Stimulated activated memory B cell treated with anti-CD40 and anti-IgM and Interleukin-4, amounts not matched to agents 10 μg/mL and 1 μg/mL and 100 μg/mL, for 72 hours (primary cell): Measurements from ENCODE around the gene ASIC4.

ENCODE experiments used
- ATAC-seq: fragments of 150-1000 bp; cut with Tn5 transposase; 2 replicates; pipeline ENCODE4 v1.10.0; 2021
- H3K27ac Mint-ChIP-seq: one replicate; pipeline ENCODE4 v1.8.0; 2022; ENCODE audit warnings: mild to moderate bottlenecking, mixed read lengths
- H3K27me3 Mint-ChIP-seq: one replicate; pipeline ENCODE4 v1.8.0; 2022; ENCODE audit warnings: mixed read lengths
- H3K36me3 Mint-ChIP-seq: one replicate; pipeline ENCODE4 v1.8.0; 2022; ENCODE audit warnings: mixed read lengths
- H3K4me1 Mint-ChIP-seq: one replicate; pipeline ENCODE4 v1.8.0; 2022; ENCODE audit warnings: mixed read lengths
- H3K4me3 Mint-ChIP-seq: one replicate; pipeline ENCODE4 v1.8.0; 2022; ENCODE audit warnings: mild to moderate bottlenecking, moderate library complexity, mixed read lengths
- H3K9me3 Mint-ChIP-seq: one replicate; pipeline ENCODE4 v1.8.0; 2022; ENCODE audit warnings: mixed read lengths

Gene ASIC4

GRCh38 chr2:219513787-219514186 is 495 bp upstream of the ASIC4 start:
- H3K4me1 Mint-ChIP-seq = peaks cover 42% of the 10 kb centered on the region
- no peaks in the 10 kb centered on the region for H3K9me3 Mint-ChIP-seq
- H3K27me3 Mint-ChIP-seq = peaks cover 97% of the 10 kb centered on the region
- H3K4me3 Mint-ChIP-seq = no peak overlapping the region
- no peak for ATAC-seq
- no peak overlapping the region for H3K27ac Mint-ChIP-seq
- no peaks in the 10 kb centered on the region for H3K36me3 Mint-ChIP-seq

- Mint-ChIP-seq H3K36me3 (no peaks in the 10 kb centered on the region), H3K4me1 (peaks cover 36% of the 10 kb centered on the region), H3K27me3 (peaks cover 99% of the 10 kb centered on the region), H3K27ac (no peak overlapping the region), H3K9me3 (no peaks in the 10 kb centered on the region), H3K4me3 (no peak overlapping the region)
- peak; percentile 28 for ATAC-seq
Measured at GRCh38 chr2:219514836-219515235, 554 bp downstream of the ASIC4 start.

GRCh38 chr2:219515874-219516629 is 1.8 kb downstream of the ASIC4 start:
- Mint-ChIP-seq H3K27me3 (peaks cover 98% of the 10 kb centered on the region), H3K4me3 (no peak overlapping the region), H3K27ac (no peak overlapping the region), H3K9me3 (no peaks in the 10 kb centered on the region), H3K36me3 (no peaks in the 10 kb centered on the region), H3K4me1 (peaks cover 25% of the 10 kb centered on the region)
- no peak for ATAC-seq

- no peak for ATAC-seq
- H3K27me3 Mint-ChIP-seq = peaks cover 98% of the 10 kb centered on the region
- no peaks in the 10 kb centered on the region for H3K9me3 Mint-ChIP-seq
- H3K4me3 Mint-ChIP-seq = no peak overlapping the region
- no peak overlapping the region for H3K27ac Mint-ChIP-seq
- H3K4me1 Mint-ChIP-seq = peaks cover 26% of the 10 kb centered on the region
- no peaks in the 10 kb centered on the region for H3K36me3 Mint-ChIP-seq
Measured at GRCh38 chr2:219516888-219517287, 2.6 kb downstream of the ASIC4 start.

GRCh38 chr2:219517954-219518778 is 3.9 kb downstream of the ASIC4 start:
- H3K4me1 Mint-ChIP-seq = peaks cover 23% of the 10 kb centered on the region
- no peaks in the 10 kb centered on the region for H3K9me3 Mint-ChIP-seq
- no peak overlapping the region for H3K27ac Mint-ChIP-seq
- no peak for ATAC-seq
- peaks cover 92% of the 10 kb centered on the region for H3K27me3 Mint-ChIP-seq
- H3K4me3 Mint-ChIP-seq = no peak overlapping the region
- no peaks in the 10 kb centered on the region for H3K36me3 Mint-ChIP-seq

GRCh38 chr2:219519526-219519916 is 5.2 kb downstream of the ASIC4 start:
- no peaks in the 10 kb centered on the region for H3K9me3 Mint-ChIP-seq
- no peaks in the 10 kb centered on the region for H3K36me3 Mint-ChIP-seq
- peaks cover 10% of the 10 kb centered on the region for H3K4me1 Mint-ChIP-seq
- H3K27ac Mint-ChIP-seq = no peak overlapping the region
- ATAC-seq = no peak
- no peak overlapping the region for H3K4me3 Mint-ChIP-seq
- peaks cover 88% of the 10 kb centered on the region for H3K27me3 Mint-ChIP-seq

- H3K9me3 Mint-ChIP-seq = no peaks in the 10 kb centered on the region
- no peak for ATAC-seq
- no peak overlapping the region for H3K27ac Mint-ChIP-seq
- peaks cover 84% of the 10 kb centered on the region for H3K27me3 Mint-ChIP-seq
- H3K4me3 Mint-ChIP-seq = no peak overlapping the region
- H3K36me3 Mint-ChIP-seq = no peaks in the 10 kb centered on the region
- H3K4me1 Mint-ChIP-seq = peaks cover 10% of the 10 kb centered on the region
Measured at GRCh38 chr2:219520079-219520478, 5.8 kb downstream of the ASIC4 start.

- ATAC-seq = no peak
- Mint-ChIP-seq H3K9me3 (no peaks in the 10 kb centered on the region), H3K4me1 (peaks cover 10% of the 10 kb centered on the region), H3K27ac (no peak overlapping the region), H3K27me3 (peaks cover 84% of the 10 kb centered on the region), H3K36me3 (no peaks in the 10 kb centered on the region), H3K4me3 (peak overlapping the region; percentile 27)
Measured at GRCh38 chr2:219521066-219521880, 7.0 kb downstream of the ASIC4 start.

GRCh38 chr2:219522111-219523030 is 8.1 kb downstream of the ASIC4 start:
- Mint-ChIP-seq H3K4me3 (peak overlapping the region; percentile 1), H3K36me3 (no peaks in the 10 kb centered on the region), H3K4me1 (peaks cover 10% of the 10 kb centered on the region), H3K9me3 (no peaks in the 10 kb centered on the region), H3K27ac (no peak overlapping the region), H3K27me3 (peaks cover 84% of the 10 kb centered on the region)
- ATAC-seq = peak; percentile 14

- Mint-ChIP-seq H3K4me3 (no peak overlapping the region), H3K4me1 (peaks cover 10% of the 10 kb centered on the region), H3K9me3 (no peaks in the 10 kb centered on the region), H3K27me3 (peaks cover 79% of the 10 kb centered on the region), H3K27ac (no peak overlapping the region), H3K36me3 (no peaks in the 10 kb centered on the region)
- no peak for ATAC-seq
Measured at GRCh38 chr2:219523031-219523671, 8.9 kb downstream of the ASIC4 start.

- no peak for ATAC-seq
- Mint-ChIP-seq H3K36me3 (no peaks in the 10 kb centered on the region), H3K27ac (no peak overlapping the region), H3K27me3 (peaks cover 77% of the 10 kb centered on the region), H3K9me3 (no peaks in the 10 kb centered on the region), H3K4me1 (peaks cover 10% of the 10 kb centered on the region), H3K4me3 (no peak overlapping the region)
Measured at GRCh38 chr2:219524817-219525216, 10.5 kb downstream of the ASIC4 start.

- Mint-ChIP-seq H3K9me3 (no peaks in the 10 kb centered on the region), H3K4me1 (peaks cover 18% of the 10 kb centered on the region), H3K4me3 (no peak overlapping the region), H3K36me3 (no peaks in the 10 kb centered on the region), H3K27ac (no peak overlapping the region), H3K27me3 (peaks cover 77% of the 10 kb centered on the region)
- ATAC-seq = no peak
Measured at GRCh38 chr2:219525533-219526232, 11.4 kb downstream of the ASIC4 start.

- no peak overlapping the region for H3K27ac Mint-ChIP-seq
- H3K4me3 Mint-ChIP-seq = no peak overlapping the region
Measured at GRCh38 chr2:219526320-219527075, 12.2 kb downstream of the ASIC4 start.

More at GRCh38 chr2:219526320-219527075, 12.2 kb downstream of the ASIC4 start:
- no peak for ATAC-seq
- H3K36me3 Mint-ChIP-seq = no peaks in the 10 kb centered on the region
- peaks cover 15% of the 10 kb centered on the region for H3K4me1 Mint-ChIP-seq
- H3K9me3 Mint-ChIP-seq = no peaks in the 10 kb centered on the region
- peaks cover 77% of the 10 kb centered on the region for H3K27me3 Mint-ChIP-seq
